Natural killer cell treated with Interleukin-12 subunit alpha and Interleukin-12 subunit beta and Interleukin-15 and Interleukin-18, amount 100 ng/mL, for 72 hours (primary cell): ENCODE data around the gene CDYL2. TPM values are rescaled to one million over a fixed set of nuclear protein-coding genes. Genes with fewer than 3 reads are reported as not detected.
"Not testable (repeated sequence)": the region's sequence is repeated elsewhere in the genome, so short reads cannot be mapped to it uniquely, and the experiment has no call there.

Experiments used
- ATAC-seq, 2 donors: fragments of 150-1000 bp; cut with Tn5 transposase in 1 of 2; sonication (Bioruptor Pico), chemical (Tn5 transposase) in 1 of 2; 2 replicates each; pipeline ENCODE4 v1.10.0; 2021
- DNase-seq: peaks from one replicate; pipeline ENCODE4 v3.0.0; 2022; ENCODE audit warnings: low spot score
- H3K27ac Mint-ChIP-seq, 2 donors: 1 replicate in 1 of 2; 2 replicates in 1 of 2; pipeline ENCODE4 v1.8.0; 2022; ENCODE audit warnings: mixed read lengths in 2 of 2, mild to moderate bottlenecking in 1 of 2, moderate library complexity in 1 of 2
- H3K27me3 Mint-ChIP-seq, 2 donors: 1 replicate in 1 of 2; 2 replicates in 1 of 2; pipeline ENCODE4 v1.8.0; 2022; ENCODE audit warnings: mixed read lengths in 2 of 2
- H3K36me3 Mint-ChIP-seq: one replicate; pipeline ENCODE4 v1.8.0; 2022; ENCODE audit warnings: mixed read lengths
- H3K4me1 Mint-ChIP-seq, 2 donors: 1 replicate in 1 of 2; 2 replicates in 1 of 2; pipeline ENCODE4 v1.8.0; 2022; ENCODE audit warnings: low read depth in 2 of 2, mixed read lengths in 2 of 2, mild to moderate bottlenecking in 1 of 2
- H3K4me3 Mint-ChIP-seq: one replicate; pipeline ENCODE4 v1.8.0; 2022; ENCODE audit warnings: mixed read lengths
- H3K9me3 Mint-ChIP-seq: 2 replicates; pipeline ENCODE4 v1.8.0; 2022; ENCODE audit warnings: mixed read lengths
- total RNA-seq, 2 donors: library from RNA; stranded (reverse); gene quantifications; one replicate each; pipeline ENCODE4 v1.2.3, GENCODE V29; 2022

The CDYL2 gene
- total RNA-seq, 2 donors from 2014 or later: 15.8 to 114 TPM

DNA sequence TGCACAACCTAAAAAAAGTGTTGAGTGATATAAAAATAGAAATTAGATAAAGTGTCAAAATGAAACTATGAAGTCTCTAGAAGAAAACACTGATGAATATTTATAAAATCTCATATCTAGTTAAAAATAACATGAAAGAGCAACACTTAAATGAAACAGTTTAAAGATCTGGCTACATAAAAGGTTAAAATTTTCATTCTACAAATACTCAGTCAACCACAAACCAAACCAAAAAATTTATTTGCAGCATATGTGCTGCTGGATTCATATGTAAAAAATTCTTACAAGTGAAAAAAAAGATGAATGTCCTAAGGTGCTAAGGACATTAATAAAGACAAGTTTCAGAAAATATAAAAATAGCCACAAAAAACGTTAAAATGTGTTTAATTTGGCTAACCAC is 22.6 kb upstream of the CDYL2 start:
- no peak overlapping the region for H3K4me3 Mint-ChIP-seq
- H3K36me3 Mint-ChIP-seq: no peaks in the 10 kb centered on the region
- ATAC-seq (no peak), DNase-seq (no peak)
- peaks cover 11 to 26% of the 10 kb centered on the region in 2 donors for H3K27me3 Mint-ChIP-seq
- H3K9me3 Mint-ChIP-seq: no peaks in the 10 kb centered on the region
- peaks cover 3 to 6% of the 10 kb centered on the region in 2 donors for H3K4me1 Mint-ChIP-seq
- no peak overlapping the region for H3K27ac Mint-ChIP-seq

DNA sequence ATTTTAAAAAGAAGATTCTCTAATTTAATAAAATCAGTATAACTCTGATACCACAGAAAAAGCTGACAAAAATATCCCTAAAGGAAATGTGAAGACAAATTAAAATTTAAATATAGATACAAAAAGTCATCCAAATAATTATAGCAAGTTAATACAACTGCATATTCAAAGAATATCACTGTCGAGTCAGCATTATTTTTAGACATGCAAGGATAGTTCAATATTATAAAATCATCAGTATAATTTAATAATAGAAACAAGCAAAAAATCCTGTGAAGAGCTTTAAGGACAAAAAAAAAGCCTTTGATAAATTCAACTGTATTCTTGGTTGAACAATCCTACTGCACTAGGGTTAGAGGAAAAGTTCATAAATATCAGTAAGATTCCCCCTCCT is 21.0 kb upstream of the CDYL2 start:
- H3K4me3 Mint-ChIP-seq: no peak overlapping the region
- H3K4me1 Mint-ChIP-seq: peaks cover 3 to 6% of the 10 kb centered on the region in 2 donors
- DNase-seq (no peak), ATAC-seq (no peak)
- no peaks in the 10 kb centered on the region for H3K36me3 Mint-ChIP-seq
- H3K9me3 Mint-ChIP-seq: no peaks in the 10 kb centered on the region
- peaks cover 7 to 16% of the 10 kb centered on the region in 2 donors for H3K27me3 Mint-ChIP-seq
- H3K27ac Mint-ChIP-seq: no peak overlapping the region

DNA sequence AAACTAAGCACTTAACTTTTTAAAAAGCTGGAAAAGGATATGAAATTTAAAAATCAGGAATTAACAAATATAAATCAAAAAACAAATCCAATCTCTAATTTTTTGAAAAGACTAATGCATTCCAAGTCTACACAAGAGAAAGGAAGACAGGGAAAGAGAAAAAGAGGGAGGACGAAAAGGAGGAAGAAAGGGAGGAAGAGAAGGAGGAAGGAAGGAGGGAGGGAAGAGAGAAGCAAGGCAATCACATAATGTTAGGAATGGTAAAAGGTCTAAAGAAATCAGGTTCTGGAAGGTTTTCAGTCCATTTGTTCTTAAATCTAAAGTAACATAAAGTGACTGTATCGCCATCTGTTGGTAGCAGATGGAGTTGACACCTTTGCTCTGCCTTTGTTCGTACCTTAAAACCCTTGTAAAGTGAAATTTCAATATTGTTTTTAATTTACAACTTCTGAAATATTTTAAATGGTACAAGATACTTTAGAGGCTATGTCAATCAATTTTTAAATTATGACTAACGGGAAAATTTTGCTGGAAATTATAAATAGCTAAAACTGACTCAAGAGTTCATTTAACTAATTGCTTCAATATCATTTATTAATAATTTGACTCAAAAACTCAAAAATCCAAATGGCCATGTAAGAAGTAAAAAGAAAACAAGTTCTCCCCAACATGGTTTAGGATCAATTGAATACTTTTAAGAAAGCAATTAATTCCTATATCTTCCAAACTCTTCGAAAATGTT is 20.4 kb upstream of the CDYL2 start:
- Mint-ChIP-seq H3K4me1 (peaks cover 3 to 6% of the 10 kb centered on the region in 2 donors), H3K27me3 (peaks cover 9 to 17% of the 10 kb centered on the region in 2 donors), H3K36me3 (no peaks in the 10 kb centered on the region), H3K9me3 (no peaks in the 10 kb centered on the region), H3K4me3 (no peak overlapping the region), H3K27ac (no peak overlapping the region)
- DNase-seq: no peak
- ATAC-seq: no peak

DNA sequence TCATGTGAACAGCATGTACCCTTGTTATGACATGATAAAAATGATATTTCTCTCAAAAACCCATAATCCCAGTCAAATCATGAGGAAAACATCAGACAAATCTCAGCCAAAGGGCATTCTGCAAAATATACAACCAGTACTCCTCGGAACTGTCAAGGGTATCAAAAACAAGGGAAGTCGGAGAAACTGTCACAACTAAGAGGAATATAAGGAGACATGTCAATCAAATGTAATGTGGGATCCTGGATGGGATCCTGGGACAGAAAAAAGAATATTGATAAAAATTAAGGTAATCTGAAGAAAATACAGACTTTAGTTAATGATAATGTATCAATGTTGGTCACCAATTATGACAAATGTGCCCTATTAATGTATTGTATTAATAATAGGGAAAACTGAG is 15.6 kb upstream of the CDYL2 start:
- Mint-ChIP-seq H3K27me3 (peaks cover 8 to 20% of the 10 kb centered on the region in 2 donors), H3K4me3 (no peak overlapping the region), H3K27ac (no peak overlapping the region), H3K9me3 (no peaks in the 10 kb centered on the region), H3K36me3 (no peaks in the 10 kb centered on the region), H3K4me1 (peaks cover 3 to 6% of the 10 kb centered on the region in 2 donors)
- no peak for DNase-seq
- ATAC-seq: no peak

DNA sequence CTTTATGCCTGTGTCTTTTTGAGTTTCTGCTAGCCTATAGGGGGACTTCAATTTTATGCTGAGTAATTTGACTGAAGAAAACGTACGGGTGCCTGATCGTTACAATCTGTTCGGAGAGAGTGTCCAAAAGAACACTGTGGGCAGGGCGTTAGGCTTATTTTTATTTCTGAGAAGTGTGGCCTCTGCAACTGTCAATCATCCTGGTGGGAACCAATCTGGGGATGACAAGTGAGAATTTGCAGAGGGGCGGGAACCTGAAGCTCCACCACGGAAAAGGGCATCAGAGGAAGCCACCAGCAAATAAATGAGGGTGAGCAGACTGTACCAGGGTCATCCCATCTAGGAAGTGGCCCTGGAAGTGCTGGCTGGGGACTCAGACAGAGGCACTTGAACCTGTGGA is 12.0 kb upstream of the CDYL2 start:
- ATAC-seq (no peak), DNase-seq (no peak)
- Mint-ChIP-seq H3K9me3 (peaks cover 3% of the 10 kb centered on the region), H3K4me1 (no peaks in the 10 kb centered on the region), H3K4me3 (no peak overlapping the region), H3K27ac (no peak overlapping the region), H3K27me3 (peaks cover 12 to 20% of the 10 kb centered on the region in 2 donors), H3K36me3 (peaks cover 6% of the 10 kb centered on the region)

DNA sequence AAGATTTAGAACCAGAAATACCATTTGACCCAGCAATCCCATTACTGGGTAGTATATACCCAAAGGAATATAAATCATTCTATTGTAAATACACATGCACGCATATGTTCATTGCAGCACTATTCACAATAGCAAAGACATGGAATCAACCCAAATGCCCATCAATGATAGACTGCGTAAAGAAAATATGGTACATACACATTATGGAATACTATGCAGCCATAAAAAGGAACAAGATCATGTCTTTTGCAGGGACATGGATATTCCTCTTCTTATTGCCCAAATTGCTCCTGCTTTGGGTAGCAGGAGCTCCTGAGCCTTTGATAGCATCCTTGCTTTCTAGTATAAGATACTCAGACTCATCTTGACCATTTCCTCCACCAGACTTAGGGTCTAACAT is 10.9 kb upstream of the CDYL2 start:
- H3K27me3 Mint-ChIP-seq: peaks cover 10 to 20% of the 10 kb centered on the region in 2 donors
- not testable (repeated sequence) for H3K4me1 Mint-ChIP-seq, H3K27ac Mint-ChIP-seq, ATAC-seq, H3K9me3 Mint-ChIP-seq, DNase-seq, H3K36me3 Mint-ChIP-seq, H3K4me3 Mint-ChIP-seq

DNA sequence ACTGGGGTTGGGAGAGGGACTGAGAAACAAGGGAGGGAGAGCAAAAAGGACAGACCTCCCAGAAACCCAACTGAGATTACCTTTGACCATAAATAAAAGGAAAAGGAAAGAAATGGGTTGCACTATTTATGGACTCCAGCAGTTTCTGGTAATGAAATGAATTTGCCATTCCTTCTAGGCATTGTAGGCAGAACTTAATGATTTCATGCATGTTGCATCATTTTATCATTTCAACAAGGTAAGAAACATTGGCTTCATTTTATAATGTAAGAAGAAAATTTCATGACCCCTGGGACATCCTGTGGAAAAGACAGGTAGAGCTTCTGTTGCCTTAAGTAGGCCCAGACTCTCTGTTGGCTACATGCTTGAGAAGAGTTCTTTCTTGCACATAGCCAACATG is 8.2 kb upstream of the CDYL2 start:
- H3K9me3 Mint-ChIP-seq: peaks cover 3% of the 10 kb centered on the region
- H3K27ac Mint-ChIP-seq: no peak overlapping the region
- no peak overlapping the region for H3K4me3 Mint-ChIP-seq
- DNase-seq (no peak), ATAC-seq (no peak)
- H3K4me1 Mint-ChIP-seq: no peaks in the 10 kb centered on the region
- peaks cover 7 to 12% of the 10 kb centered on the region in 2 donors for H3K27me3 Mint-ChIP-seq
- peaks cover 6% of the 10 kb centered on the region for H3K36me3 Mint-ChIP-seq

DNA sequence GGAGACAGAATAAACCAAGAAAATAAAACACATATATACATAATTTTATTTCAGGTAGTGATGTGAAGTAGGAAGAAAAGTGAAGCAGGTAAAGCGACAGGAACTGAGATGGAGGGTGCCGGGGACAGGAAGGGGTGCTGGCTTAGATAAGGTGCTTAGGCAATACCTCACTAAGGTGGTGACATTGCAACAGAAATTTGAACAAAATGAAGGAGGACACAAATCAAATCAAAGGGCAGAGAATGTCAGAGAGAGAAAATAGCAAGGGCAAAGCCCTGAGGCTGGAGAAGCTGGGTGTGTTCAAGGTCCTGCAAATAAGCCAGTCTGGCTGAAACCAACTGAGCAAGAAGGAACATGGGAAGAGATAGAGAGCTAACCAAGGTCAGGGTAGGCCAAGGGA is 5.0 kb upstream of the CDYL2 start:
- ATAC-seq (no peak), DNase-seq (no peak)
- peaks cover 0 to 8% of the 10 kb centered on the region in 2 donors for H3K4me1 Mint-ChIP-seq
- no peak overlapping the region for H3K27ac Mint-ChIP-seq
- peaks cover 3% of the 10 kb centered on the region for H3K9me3 Mint-ChIP-seq
- peaks cover 7 to 19% of the 10 kb centered on the region in 2 donors for H3K27me3 Mint-ChIP-seq
- H3K36me3 Mint-ChIP-seq: peaks cover 6% of the 10 kb centered on the region
- no peak overlapping the region for H3K4me3 Mint-ChIP-seq

DNA sequence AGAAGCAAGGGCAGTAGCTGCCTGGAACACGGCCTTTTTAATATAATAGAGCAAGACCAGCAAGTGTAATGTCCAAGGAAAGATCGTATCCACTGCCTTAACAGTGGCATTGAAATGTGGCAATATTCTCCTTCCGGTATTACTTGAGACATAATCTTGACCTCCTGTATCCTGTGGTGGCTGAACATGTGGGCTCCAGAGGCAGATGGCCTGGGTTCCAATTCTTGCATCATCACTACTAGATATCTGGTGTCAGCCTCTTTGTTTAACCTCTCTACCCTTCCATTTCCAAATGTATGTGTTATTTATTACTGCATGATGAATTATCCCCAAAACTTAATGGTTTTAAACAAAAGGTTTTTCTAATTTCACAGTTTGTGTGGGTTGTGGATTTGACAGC is 3.5 kb upstream of the CDYL2 start:
- ATAC-seq (no peak), DNase-seq (no peak)
- Mint-ChIP-seq H3K9me3 (peaks cover 3% of the 10 kb centered on the region), H3K27me3 (peaks cover 7 to 22% of the 10 kb centered on the region in 2 donors), H3K4me3 (peak overlapping the region; percentile 69), H3K27ac (no peak overlapping the region), H3K36me3 (peaks cover 6% of the 10 kb centered on the region), H3K4me1 (peaks cover 3 to 8% of the 10 kb centered on the region in 2 donors)

DNA sequence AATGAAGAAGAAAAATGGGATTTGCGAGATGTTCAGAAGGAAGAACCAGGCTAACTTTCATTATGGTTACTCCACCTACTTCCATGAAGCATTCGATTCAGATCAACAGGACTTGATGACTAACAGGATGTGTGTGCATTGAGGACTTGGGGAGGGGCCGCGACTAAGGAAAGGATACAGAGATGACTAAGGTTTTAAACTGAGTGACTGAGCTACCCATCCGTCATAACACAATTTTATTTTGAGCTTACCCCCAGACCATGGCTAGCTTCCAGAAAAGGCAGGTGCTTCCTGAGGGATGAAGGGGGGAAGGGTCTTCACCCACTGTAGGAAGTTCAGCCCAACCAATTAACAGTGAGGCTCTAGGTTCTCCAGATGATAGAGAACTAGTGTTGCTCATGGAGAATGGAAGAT is 2.5 kb upstream of the CDYL2 start:
- Mint-ChIP-seq H3K9me3 (peaks cover 3% of the 10 kb centered on the region), H3K4me1 (peaks cover 13 to 15% of the 10 kb centered on the region in 2 donors), H3K36me3 (peaks cover 3% of the 10 kb centered on the region), H3K27ac (peak overlapping the region in 1 of 2 donors; percentile 79), H3K4me3 (peak overlapping the region; percentile 69), H3K27me3 (peaks cover 7 to 31% of the 10 kb centered on the region in 2 donors)
- ATAC-seq (peak; percentile 66 to 78), DNase-seq (peak; percentile 69)

DNA sequence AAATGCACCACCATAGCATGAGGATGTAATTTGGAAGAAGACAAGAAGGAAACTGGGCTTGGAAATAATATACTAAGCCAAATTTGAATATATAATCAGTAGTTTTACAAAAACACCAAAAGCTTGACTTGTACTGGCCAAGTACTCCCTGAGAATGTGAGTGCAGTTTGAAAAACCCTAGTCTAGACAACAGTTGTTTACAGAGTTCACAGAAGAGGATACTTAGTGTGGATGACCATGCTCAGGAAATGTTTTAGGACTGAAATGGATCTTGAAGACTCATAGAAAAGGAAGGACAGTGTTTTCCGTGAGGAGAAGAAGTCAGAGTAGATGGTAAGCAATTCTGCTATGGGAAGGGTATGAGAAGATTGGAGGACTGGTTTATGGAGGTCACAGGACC is 1.9 kb upstream of the CDYL2 start:
- no peaks in the 10 kb centered on the region for H3K36me3 Mint-ChIP-seq
- peak overlapping the region; percentile 69 for H3K4me3 Mint-ChIP-seq

DNA sequence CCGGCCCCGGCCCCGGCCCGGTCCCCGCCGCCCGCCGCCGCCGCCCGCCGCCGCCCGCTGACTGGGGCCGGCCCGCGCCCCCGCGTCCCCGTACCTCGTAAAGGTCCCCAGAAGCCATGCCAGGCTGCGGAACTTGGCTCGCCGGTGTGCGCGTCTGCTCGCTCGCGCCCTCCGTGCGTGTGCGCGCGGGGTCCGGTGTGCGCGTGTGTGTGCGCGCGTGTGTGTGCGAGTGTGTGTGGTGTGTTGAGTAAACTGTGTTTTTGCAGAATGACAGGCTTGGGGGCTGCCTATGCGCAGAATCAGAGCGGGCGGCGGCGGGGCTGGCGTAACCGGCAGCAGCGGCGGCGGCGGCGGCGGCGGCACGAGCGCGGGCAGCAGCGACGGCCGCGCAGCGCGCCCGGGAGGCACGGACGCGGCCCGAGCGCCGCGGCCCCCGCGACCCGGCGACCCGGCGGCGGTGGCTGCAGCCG is 307 bp downstream of the CDYL2 start:
- DNase-seq: no peak
- Mint-ChIP-seq H3K36me3 (peaks cover 4% of the 10 kb centered on the region), H3K9me3 (no peaks in the 10 kb centered on the region), H3K4me3 (peak overlapping the region; percentile 90), H3K27me3 (peaks cover 7 to 34% of the 10 kb centered on the region in 2 donors), H3K27ac (peak overlapping the region in 1 of 2 donors; percentile 51), H3K4me1 (peaks cover 16 to 30% of the 10 kb centered on the region in 2 donors)
- ATAC-seq: peak; percentile 55 to 63

More for the DNA sequence above, 1.9 kb upstream of the CDYL2 start:
- no peak for ATAC-seq
- Mint-ChIP-seq H3K27me3 (peaks cover 7 to 28% of the 10 kb centered on the region in 2 donors), H3K4me1 (peaks cover 15 to 16% of the 10 kb centered on the region in 2 donors), H3K9me3 (no peaks in the 10 kb centered on the region), H3K27ac (peak overlapping the region in 1 of 2 donors; percentile 79)
- no peak for DNase-seq

DNA sequence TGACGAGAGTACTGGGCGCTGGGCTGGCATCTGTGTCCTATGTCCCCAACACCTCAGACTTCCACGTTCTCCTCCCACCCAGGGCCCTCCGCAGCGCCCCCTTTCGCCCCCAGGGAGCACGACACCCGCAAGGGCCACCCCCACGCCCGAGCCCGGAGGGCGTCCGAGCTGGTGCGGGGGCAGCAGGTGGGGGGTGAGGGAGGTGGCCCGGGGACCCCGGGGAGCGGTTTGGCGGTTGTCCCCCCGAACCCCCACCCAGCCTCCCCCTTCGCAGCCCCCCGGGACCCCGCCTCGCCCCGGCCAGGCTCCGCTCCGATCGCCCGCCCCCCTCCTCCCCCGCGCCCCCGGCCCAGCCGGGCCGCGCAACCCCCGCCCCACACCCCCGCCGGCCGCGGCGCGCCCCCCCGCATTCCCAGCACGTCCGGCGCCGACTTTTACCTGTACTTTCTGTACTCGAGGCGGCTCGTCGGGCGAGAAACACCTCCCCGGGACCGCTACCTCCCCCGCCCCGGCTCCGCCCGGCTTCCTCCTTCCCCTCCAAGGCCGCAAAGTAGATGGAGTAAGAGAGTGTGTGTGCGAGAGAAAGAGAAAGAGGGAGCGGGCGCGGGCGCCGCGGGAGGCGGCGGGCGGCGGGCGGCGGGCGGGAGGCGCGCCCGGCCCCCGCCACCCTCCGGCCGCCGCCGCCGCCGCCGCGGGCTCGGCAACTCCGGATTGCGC is 901 bp downstream of the CDYL2 start:
- Mint-ChIP-seq H3K27ac (peak overlapping the region in 1 of 2 donors; percentile 51), H3K36me3 (peaks cover 4% of the 10 kb centered on the region), H3K4me3 (peak overlapping the region; percentile 90), H3K4me1 (peaks cover 16 to 30% of the 10 kb centered on the region in 2 donors), H3K27me3 (peaks cover 7 to 34% of the 10 kb centered on the region in 2 donors), H3K9me3 (no peaks in the 10 kb centered on the region)
- ATAC-seq: peak; percentile 28 to 37
- DNase-seq: no peak

DNA sequence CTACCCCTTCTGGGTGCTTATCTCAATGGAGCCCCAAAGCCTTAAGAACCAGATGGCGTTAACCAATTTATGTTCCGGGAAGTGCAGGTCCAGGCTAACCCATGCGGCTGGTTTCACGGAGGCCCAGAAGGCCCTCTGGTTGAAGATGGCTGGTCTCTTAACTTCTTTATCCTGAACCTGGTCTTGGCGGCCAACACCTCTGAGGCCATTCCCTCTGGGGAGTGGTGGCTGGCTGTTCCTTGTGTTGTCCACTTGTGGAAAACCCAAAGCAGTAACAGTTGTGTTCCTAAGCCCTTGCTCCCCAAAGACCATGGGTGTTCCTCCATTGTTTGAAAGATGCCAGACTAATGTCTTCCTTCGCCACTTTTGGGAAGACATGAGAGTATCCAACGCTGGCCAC is 1.5 kb downstream of the CDYL2 start:
- H3K27ac Mint-ChIP-seq: peak overlapping the region in 1 of 2 donors; percentile 51
- DNase-seq (no peak), ATAC-seq (no peak)
- peaks cover 4% of the 10 kb centered on the region for H3K36me3 Mint-ChIP-seq
- peaks cover 16 to 30% of the 10 kb centered on the region in 2 donors for H3K4me1 Mint-ChIP-seq
- peak overlapping the region; percentile 90 for H3K4me3 Mint-ChIP-seq
- H3K27me3 Mint-ChIP-seq: peaks cover 7 to 34% of the 10 kb centered on the region in 2 donors
- no peaks in the 10 kb centered on the region for H3K9me3 Mint-ChIP-seq
